GM12891 (cell line): ENCODE measurements around the gene IGSF8.

Experiments used
- POLR2A ChIP-seq: IDR thresholded peaks from 2 replicates; pipeline ENCODE4 v1.6.1; 2011; ENCODE audit warnings: low read depth, low read length, control low read depth
- POLR2AphosphoS5 ChIP-seq: IDR thresholded peaks from 2 replicates; pipeline ENCODE4 v1.6.1; 2011; ENCODE audit warnings: low read depth, low read length, control low read depth
- POU2F2 ChIP-seq: IDR thresholded peaks from 2 replicates; pipeline ENCODE4 v1.6.1; 2011; ENCODE audit warnings: low read depth, mild to moderate bottlenecking, control low read depth, low read length, moderate library complexity
- SPI1 ChIP-seq: IDR thresholded peaks from 2 replicates; pipeline ENCODE4 v1.6.1; 2011; ENCODE audit warnings: low read depth, low read length, control low read depth
- TAF1 ChIP-seq: IDR thresholded peaks from 2 replicates; pipeline ENCODE4 v1.6.1; 2011; ENCODE audit warnings: low read depth, low read length, control low read depth

DNA sequence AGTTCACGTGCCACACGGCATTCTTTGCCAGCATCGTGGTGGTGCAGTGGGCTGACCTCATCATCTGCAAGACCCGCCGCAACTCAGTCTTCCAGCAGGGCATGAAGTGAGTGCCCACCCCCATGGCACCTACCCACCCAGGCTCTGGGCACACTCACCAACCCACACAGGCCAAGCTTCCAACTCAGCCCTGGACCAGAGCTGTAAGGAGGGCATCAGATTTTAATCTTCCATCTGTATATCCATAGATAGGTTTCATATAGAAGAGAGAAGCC, 38.4 kb upstream of the IGSF8 start:
- TF ChIP-seq POU2F2 (no peak), TAF1 (no peak), POLR2AphosphoS5 (no peak), POLR2A (no peak), SPI1 (no peak)
